NCI-H2196 (cell line): ENCODE measurements around the gene VASN.
"Not testable (repeated sequence)": the region's sequence is repeated elsewhere in the genome, so short reads cannot be mapped to it uniquely, and the experiment has no call there.

Source experiments
- DNase-seq: peaks from one replicate; lab custom pipeline; 2025; ENCODE audit not compliant: unreplicated experiment; lab: John Stamatoyannopoulos, UW

Gene VASN

GRCh38 chr16:4383591-4384444, 12.2 kb downstream of the VASN start:
- no peak for DNase-seq

- DNase-seq = no peak
These were observed 12.9 kb downstream of the VASN start for GRCh38 chr16:4384509-4384942.

GRCh38 chr16:4385066-4385788, 13.6 kb downstream of the VASN start:
- DNase-seq = no peak

DNA sequence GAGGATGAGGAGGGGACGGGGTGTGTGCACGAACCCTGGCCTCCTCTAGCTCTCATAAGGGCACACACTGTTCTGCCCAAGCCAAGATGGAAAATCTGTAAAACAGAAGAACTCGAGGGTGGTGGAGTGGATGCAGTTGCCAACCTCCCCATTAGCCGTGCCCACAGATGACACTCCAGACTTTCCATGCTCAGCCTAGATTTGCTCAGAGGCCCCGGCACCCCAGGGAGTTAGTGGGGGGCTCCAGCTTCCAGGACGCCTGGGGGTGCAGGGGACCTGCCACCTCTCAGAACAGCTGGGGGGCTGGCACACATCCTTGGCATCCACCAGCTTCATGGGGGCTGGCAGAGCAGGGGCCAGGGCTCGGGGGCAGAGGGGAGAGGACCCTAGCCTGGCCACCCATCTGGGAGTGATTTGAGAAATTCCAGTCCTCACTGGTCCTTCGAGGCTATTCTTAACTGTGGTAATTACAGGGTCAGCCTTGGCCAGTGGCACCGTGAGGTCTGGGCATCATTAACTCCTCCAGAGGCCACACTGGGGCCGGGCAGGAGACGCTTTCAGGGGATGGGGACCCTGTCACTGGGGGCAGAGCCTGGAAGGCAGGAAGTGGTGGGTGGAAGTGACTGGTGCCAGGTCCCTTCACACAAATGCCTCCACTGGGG, 14.3 kb downstream of the VASN start:
- DNase-seq = no peak

DNA sequence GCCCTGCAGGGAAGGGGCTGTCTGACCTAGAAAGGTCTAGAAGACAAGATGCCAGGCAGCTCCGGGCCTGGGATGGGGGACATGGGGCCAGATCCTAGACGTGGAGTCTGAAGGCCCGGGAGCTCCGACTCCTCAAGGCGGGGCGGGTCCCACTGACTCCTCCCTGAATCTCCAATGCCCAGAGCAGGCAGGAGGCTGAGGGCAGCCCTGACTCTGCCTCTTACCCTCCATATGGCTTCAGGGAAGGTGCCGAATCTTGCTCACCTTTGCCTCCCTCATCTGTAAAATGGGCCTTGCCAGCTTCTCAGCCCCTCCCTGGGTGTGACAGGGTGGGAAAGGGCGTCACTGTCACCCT, 14.8 kb downstream of the VASN start:
- no peak for DNase-seq

DNA sequence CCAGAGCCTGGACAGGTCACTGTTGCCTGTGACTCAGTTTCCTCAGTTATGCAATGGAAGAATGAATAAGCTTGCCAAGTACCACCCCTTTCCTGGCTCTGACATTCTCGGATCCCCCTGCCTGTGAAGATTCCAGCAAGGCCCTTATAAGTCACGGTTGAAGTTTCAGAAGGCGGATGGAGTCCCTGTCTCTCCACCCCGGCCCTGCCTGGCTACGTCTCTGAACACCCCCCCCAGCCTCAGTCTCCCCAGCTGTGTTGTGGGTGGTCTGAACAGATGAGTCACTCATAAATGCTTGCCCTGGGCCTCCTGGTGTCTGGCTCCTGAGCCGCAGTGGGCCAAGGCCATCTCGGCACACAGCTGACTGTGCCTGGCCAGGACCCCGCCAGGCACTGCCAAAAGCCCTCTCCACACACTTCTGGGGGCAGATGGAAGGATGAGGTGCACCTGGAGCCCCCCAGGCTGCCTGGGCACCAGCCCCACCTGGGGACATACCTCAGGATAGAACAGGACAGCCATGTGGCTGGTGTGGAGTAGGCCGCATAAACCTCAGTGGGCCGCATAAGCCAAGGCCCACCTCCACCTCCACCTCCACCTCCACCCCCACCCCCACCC, 15.4 kb downstream of the VASN start:
- DNase-seq = no peak

DNA sequence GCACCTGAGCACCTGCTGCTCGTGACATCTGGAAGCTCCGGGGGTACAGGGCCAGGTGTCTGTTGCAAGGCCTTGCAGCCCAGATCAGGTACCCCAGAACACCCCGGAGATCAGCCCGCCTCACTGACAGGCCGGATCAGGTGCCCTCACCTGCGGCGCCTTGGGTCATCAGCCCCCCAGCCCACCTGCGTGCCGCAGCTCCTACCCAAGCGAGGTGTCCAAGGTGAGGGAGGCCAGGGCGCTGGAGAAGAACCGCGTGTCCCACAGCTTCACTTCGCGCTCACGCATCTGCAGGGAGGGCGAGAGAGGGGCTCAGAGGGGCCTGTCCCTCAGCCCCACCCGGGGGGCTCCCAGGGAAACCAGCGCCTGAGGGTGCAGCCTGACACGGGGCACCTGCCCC, 16.1 kb downstream of the VASN start:
- no peak for DNase-seq

GRCh38 chr16:4388271-4389021, 16.8 kb downstream of the VASN start:
- DNase-seq = no peak

DNA sequence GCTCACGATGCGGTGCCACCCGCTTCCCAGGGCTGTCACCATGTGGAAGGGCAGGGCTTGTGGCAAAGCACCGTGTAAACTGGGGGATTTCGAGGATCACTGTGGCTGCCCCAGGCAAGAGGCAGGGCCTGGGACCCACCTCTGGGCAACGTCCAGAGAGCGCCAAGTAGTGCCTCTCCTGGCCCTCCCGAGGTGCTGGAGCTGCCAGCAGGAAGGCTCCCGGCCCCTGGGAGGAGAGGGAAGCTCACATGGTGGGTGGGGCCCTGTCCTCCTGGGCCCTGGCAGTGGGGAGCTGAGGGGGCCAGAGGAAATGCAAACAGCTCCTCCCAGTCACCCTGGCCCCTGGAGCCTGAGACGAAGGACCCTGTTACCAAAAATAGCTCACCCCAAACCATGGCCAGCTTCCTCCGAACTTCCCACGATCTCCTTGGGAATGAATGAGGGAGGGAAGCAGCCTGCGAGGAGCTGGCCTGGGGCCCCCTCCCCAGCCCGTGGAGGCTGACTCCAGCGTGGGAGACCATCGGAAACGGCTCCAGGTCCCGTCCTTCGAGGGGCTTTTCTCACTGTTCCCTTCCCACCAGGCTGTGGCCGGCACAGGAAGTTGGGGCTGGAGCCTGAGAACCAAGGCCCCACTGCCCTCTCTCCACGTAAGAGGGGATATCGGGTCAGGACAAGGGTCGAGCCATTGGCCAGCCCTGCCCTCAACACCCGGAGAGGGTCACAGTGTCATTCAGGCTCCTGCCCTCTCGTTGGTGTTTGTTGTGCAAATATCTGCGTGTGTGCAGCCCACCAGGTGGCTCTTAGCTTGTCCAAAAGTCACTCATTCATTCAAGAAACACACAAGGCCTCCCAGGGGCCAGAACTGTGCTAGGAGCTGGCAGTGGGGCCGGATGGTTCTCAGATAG, 17.7 kb downstream of the VASN start:
- DNase-seq = no peak

DNA sequence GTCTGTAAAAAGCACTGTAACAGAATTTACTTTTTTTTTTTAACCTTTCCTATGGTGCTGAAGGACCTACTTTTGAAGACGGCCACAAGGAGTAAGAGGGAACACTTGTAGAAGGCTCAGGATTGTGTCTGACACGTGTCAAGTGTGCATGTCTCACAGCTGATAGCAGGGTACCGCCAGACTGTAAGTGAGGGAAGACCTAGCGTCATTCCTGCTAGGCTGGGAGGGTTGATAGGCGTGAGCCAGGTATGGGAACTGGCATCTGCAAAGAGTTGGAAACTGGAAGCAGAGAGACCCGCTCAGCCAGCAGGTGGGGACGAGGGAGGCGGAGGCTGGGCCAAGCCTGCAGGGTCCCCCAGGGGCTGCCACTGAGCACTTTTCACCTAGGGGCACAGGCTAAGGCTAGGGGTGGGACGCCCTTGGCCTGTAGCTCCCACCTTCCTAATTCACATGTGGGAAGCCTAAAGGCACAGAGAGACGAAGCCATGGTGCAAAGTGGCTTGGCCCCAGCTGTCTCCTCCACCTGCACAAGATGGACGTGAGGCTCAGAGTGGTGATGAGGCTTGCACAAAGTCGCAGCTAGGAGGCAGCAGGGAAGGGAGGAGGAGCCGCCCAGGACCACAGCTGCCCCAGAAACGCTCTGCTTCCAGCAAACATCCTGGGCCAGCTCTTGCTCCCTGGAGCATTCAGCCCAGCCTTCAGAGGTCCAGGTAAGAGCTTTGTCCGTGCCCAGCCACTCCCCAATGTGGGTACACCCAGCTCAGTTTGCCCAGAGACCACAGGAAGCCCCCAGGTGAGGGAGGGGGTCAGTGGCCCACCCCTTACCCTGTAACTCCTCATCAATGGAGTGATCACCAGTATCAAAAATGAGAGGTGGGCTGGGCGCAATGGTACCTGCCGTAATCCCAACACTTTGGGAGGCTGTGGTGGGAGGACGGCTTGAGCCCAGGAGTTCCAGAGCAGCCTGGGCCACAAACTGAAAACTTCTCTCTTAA, 18.9 kb downstream of the VASN start:
- no peak for DNase-seq

DNA sequence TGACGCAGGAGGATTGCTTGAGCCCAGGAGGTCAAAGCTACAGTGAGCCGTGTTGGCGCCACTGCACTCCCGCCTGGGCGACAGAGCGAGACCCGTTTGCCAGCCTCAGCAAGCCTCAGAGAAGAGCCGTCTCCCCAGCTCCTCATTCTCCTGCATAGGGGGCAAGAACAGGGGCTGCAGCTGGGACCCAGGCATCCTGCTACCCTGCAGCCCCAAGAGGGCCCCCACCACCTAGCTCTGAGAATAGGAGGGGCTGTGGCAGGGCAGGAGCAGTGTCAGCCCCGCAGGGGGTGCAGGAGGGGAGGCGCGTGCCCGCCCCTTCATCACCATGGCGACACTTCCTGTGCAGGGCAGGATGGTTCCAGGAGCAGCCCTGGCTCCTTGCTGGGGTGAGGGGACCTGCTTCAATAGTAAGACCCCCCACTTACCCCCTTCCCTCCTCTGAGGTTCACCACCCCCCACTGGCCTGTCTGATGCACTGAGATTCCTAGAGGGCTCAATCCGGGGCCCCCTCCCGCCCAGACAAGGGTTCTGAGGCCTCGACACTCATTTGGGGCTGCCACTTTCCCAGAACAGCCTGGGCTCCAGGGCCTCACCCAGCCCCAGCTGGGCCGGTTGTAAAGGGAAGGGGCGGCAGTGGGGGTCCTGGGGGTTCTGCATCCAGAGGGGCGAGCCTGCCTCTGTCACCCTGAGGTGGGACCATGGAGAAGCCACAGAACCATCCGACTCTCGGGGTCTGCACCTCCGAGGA, 20.2 kb downstream of the VASN start:
- DNase-seq = no peak

DNA sequence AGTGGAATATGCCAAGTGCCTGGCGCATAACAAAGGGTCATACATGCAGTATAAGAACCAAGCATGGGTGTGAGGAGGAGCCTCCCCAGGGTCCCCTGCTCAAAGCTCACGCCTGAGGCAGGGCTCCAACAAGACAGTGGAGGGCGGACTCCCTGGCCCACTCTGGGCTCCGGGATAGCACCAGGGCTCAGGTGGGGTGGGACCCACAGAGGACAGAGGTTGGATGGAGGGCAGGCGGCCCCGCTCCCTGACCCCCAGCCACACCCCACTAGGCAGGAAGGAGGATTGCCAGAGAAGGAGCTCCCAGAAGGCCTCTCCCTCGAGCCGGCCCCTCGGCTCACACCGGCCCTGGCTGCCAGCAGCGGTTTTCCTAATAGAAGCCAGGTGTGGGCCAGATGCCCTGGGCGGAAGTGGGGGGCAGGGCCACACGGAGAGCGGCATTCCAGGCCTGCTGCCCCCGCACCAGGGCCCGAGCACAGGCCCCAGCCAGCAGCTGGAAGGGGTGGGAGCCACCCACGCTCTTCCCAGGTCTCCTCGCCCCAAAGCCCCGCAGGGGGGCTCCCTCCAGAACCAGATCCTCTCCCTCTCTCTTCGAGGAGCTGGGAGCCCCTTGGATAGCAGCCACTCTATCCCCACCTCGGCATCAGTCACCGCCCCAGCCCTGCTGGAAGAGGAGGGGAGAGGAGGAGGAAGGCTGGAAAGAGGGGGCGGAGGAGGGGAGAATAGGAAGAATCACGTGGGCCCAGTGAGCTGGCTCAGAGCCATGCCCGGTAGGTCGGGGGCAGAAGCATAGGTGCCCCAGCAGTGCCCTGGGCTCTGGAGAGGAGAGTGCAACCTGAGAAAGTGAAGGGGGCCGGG, 21.0 kb downstream of the VASN start:
- DNase-seq = no peak

DNA sequence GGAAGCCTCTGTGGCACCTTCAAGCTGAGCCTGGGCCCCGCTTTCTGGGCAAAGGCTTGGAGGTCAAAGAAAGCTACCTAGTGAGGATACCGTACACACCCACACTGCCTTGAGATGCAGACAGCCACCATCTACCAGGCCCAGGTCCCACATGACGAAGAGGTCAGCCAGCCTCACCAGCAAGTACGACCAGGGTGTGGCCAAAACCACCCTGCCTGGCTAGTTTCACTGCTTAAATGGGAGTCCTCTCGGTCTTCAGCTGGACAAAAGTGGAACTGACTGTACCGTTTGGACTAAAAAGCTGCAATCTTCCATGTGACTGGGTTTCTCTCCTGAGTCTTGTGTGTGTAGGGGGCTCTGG, 21.6 kb downstream of the VASN start:
- no peak for DNase-seq

DNA sequence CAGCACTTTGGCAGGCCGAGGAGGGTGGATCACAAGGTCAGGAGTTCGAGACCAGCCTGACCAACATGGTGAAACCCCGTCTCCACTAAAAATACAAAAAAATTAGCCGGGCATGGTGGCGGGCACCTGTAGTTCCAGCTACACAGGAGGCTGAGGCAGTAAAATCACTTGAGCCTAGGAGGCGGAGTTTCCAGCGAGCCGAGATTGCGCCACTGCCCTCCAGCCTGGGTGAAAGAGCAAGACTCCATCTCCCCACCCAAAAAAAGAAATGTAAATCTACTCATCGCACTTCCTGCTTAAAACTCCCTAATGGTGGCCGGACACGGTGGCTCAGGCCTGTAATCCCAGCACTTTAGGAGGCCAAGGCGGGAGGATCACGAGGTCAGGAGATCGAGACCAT, 22.2 kb downstream of the VASN start:
- not testable (repeated sequence) for DNase-seq

DNA sequence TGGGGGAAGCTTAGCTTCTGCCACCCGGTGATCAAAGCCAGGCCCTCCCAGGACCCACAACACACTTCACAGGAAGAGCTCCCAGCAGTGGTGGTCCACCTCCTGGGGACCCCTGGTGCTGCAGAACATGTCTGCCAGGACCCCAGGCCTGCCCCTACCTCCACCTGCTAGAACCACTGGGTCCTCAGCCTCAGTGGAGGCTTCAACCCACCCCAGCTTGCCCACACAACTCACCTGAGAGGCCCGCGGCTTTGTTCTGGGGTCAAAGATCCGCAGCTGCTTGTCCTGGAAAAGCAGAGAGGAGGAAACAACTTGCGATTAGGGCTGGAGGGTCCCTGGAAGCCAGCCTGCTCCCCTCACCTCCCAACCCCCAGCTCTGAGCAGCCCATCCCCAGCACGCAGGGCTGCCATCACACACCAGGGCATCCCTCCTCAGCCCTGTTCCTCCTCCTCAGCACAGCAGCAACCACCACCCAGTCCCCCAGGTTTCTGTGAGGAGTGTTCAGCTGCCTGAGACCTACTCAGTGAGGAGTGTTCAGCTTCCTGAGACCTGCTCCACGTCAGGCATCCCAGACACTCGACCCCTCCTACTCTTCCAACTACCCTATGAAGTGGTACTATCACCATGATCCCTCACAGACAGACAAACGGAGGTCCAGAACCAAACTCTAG, 23.5 kb downstream of the VASN start:
- no peak for DNase-seq

DNA sequence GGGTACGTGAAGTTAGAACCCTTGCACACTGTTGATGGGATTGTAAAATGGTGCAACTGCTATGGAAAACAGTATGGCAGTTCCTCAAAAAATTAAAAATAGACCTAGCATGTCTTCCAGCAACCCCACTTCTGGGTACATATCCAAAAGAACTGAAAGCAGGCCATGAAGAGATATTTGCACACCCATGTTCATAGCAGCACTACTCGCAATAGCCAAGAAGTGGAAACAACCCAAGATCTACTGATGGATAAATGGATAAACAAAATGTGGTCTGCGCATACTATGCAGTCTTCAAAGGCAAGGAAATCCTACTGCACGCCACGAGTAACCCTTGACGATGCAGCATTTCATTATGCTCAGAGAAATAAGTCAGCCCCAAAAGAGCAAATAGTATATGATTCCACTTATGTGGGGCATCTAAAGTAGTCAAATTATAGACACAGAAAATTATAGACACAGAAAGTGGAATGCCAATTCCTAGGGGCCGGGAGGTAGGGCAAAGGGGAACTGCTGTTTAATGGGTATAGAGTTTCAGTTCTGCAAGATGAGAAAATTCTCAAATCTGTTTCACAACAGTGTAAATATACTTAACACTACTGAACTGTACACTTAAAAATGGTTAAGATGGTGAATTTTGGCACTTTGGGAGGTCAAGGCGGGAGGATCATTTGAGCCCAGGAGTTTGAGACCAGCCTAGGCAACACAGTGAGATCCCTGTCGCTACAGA, 27.5 kb downstream of the VASN start:
- no peak for DNase-seq
